ENCODE measurements around the gene SERF2.

DNA sequence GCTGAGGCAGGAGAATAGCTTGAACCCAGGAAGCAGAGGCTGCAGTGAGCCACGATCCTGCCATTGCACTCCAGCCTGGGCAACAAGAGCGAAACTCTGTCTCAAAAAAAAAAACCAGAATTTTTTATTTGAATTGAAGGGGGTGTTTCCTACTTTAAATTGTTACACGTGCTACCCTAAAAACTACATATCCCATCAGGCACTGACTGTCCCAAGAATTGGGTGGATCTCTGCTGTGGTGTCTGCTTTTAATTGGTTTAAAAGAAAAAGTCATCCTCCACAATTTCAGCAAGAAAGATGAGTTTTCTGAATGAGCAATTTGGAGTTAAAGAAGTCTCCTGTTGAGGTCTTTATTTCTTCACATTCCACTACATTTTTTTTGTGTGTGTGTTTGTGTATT is 43.7 kb upstream of the SERF2 start:
- no peak for TF ChIP-seq POLR2A (IDR thresholded peaks at IDR 0.05)
- TF ChIP-seq, protein P1, sequence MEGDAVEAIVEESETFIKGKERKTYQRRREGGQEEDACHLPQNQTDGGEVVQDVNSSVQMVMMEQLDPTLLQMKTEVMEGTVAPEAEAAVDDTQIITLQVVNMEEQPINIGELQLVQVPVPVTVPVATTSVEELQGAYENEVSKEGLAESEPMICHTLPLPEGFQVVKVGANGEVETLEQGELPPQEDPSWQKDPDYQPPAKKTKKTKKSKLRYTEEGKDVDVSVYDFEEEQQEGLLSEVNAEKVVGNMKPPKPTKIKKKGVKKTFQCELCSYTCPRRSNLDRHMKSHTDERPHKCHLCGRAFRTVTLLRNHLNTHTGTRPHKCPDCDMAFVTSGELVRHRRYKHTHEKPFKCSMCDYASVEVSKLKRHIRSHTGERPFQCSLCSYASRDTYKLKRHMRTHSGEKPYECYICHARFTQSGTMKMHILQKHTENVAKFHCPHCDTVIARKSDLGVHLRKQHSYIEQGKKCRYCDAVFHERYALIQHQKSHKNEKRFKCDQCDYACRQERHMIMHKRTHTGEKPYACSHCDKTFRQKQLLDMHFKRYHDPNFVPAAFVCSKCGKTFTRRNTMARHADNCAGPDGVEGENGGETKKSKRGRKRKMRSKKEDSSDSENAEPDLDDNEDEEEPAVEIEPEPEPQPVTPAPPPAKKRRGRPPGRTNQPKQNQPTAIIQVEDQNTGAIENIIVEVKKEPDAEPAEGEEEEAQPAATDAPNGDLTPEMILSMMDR (IDR thresholded peaks at IDR 0.05): no peak

Data from gastroesophageal sphincter (tissue), 3 donors.